Dermis microvascular lymphatic vessel endothelial cell (primary cell): ENCODE measurements around the gene MVB12B. TPM values are rescaled to one million over a fixed set of nuclear protein-coding genes. Genes with fewer than 3 reads are reported as not detected.

Experiments
- DNase-seq, 2 donors: peaks; one replicate each; pipeline versions ENCODE4 v3.0.0 to v3.0.0-alpha.2; 2010; ENCODE audit warnings: low read depth in 2 of 2
- total RNA-seq: library from RNA; depleted of rRNA; stranded (reverse); fragments of >200 nt; gene quantifications from 2 replicates; pipeline ENCODE4 v1.2.1, GENCODE V29; 2014

MVB12B gene
- total RNA-seq, 1 donor from 2014 or later: 8.6 TPM

GRCh38 chr9:126329476-126330275 is 3.0 kb downstream of the MVB12B start:
- DNase-seq: no peak

DNA sequence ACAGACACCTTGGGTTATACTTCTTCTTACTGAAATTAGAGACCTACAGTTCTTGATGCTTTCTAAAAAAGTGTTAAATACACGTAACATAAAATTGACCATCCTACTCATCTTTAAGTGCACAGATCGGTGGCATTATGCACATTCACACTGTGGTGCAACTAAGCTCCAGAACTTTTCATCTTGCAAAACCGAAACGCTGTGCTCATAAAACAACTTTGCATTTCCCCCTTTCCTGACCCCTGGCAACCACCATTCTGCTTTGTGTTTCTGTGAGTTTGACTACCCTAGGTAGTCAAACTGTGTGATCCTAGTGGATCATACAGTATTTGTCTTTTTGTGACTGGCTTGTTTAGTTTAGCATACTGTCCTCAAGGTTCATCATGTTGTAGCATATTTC is 3.9 kb downstream of the MVB12B start:
- no peak for DNase-seq

DNA sequence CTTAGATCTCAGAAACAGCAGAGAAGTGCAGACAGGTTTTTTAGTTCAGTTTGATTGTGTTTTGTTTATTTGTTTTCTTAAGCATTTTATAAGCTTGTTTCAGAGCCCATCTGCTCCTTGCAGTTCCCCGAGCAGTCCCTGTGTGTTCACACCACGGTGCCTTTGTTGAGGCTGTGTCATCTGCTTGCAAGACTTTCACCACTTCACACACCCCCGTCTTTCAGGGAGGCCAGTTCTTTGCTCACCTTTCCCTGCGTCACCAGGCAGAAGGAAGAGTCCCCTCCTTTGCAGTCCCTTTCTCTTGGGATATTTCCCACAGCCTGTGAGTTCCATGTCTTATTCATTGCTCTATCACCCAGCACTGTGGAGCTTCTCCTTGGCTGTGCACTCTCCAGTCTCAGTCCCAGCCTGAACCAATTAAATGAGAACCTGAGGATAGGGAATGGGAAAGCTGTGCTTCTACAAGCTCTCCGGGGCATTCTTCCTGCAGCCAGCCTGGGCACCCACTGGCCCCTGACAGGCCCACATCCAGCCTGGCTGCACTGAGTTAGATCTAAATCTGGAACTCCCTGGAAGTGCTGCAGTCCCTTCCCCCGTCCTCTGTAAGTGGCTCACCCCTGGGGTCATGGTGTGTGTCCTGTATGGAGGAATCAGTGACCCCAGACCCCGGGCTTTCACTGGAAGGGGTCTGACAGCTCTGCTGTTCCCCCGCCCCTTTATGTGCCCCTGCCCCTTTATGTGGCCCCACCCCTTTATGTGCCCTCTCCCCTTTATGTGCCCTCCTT is 5.5 kb downstream of the MVB12B start:
- DNase-seq: no peak

- peak; percentile 91 for DNase-seq
These were observed 8.3 kb downstream of the MVB12B start for GRCh38 chr9:126334721-126335621.

DNA sequence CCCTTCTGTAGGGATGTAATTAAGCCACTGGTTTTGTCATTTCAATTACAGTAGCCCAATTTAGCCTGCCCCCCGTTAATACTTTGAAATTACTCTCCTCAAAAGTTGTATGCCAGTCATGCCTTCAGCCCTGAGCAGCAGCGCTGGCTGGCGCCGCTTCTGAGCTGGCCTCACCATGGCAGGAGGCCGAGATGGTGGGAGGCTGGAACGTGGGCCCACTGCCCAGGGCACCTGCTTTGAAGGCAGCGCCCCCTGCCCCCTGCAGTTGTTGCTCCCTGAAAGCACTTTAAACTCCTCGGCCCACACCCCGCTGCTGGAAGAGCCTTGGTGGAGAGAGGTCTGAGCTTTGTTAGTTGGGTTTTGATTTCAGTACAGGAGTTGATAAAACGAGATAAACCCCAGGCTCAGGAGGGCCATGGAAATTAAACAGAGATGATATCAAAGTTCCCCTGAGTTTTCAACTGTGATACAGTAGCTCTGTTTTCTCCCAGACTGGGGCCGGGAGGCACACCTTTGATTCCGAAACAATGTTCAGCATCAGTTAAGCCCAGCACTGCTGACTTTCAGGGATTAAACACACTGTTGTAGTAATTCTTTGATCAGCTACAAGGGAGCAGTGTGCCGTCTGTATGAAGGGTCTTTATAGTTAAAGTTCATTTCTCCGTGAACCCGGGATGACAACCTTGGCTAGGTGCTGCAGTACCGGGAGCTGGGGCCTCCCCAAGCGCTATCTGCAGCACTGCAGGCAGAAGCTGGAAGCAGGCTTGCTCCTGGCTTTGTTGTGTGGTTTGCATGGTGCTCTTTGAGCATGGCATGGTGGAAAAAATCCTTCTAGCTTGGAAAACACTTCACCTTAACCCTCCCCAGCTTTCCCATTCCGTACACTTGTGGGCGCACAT is 9.5 kb downstream of the MVB12B start:
- peak in 1 of 2 donors; percentile 50 for DNase-seq

GRCh38 chr9:126336736-126337325 is 10.2 kb downstream of the MVB12B start:
- no peak for DNase-seq

- DNase-seq: no peak
These were observed 11.2 kb downstream of the MVB12B start for GRCh38 chr9:126337729-126338372.

GRCh38 chr9:126338945-126339344 is 12.3 kb downstream of the MVB12B start:
- peak in 1 of 2 donors; percentile 26 for DNase-seq

DNA sequence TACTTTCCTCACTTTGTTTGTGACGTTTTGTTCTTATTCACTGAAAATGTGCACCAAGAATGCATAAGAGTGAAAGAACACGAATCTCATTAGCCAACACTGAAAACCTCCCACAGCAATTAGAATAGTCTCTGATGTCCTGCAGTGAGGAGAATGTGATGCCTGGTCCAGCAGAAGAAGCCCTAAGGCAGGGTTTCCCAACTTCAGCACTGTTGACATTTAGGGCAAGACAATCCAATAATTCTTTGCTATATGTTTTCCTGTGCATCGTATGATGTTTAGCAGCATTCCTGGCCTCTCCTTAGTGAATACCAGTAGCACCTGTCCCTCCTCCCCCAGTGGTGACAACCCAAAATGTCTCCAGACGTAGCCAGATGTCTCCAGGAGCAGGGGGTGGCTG is 14.8 kb downstream of the MVB12B start:
- DNase-seq: no peak

DNA sequence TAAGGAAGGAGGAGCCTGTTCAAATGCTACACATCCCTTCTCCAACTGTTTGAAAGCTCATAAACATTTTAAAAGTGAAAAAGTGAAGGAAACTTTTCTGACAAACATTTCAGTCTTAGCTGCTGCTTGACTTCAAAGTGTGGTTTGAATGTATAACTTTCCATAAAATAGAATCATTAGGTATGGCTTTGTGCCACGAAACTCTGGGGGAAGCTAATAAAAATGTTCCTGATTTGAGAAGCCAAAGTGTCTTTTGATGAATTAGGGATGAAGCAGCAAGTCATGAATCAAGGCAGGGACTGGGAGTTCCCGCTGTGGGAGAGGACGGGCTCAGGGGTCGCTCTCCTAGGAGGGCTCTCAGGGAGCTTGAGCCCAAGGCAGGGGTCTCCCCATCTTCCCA is 15.3 kb downstream of the MVB12B start:
- DNase-seq: no peak

DNA sequence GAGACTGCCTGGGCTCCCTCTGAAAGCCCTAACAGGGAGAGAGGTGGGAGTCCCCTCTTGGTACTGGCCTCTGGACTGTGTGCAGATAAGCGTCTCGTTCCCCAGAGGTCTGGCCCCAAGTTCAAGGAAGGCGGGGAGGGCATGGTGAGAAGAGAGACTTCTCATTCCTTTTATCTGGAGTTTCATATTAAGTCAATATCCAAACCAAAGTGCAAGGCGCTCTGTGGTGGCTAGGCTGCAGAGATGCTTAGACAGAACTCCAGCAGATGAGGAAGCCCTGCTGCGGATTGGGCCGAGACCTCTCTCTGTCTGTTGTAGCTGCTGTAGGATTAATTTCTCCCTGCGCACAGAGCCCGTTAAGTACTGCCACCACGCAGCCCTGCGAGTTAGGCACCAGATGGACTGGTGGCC is 16.0 kb downstream of the MVB12B start:
- DNase-seq: no peak

DNA sequence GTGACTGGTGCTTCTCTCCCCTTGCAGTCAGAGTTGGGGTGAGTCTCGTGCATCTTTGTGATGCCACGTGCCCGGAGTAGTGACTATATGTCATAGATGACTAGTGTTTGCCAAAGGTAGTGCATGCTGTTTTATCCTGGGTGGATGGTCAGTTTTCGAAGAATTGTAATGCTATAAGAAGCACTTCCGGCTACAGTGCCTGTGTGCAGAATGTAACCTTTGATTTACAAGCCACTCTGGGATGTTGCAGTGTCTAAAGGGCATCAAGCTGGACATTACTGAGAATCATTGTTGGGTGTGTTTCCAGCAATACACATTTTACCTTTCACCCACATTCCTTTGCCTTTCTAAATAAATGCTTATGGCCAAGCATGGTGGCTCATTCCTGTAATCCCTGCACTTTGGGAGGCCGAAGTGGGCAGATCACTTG is 16.7 kb downstream of the MVB12B start:
- no peak for DNase-seq

DNA sequence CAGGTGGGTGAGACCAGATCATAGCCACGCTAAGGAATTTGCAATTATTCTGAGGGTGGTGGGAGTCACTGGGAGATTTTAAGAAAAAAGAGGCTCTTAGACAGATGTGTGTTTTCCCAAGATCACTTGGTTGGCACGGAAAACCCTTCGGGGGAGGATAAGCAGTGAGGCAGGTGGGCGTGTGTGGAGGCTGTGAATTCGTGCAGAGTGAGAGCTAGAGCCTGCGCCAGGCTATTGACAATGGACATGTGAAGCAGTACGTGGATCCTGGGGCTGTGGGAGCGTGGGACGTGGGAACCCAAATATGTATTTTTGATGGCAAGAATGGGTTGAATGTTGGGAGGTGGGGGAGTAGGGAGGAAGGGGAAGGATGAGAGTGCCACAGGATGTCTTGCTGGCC is 19.4 kb downstream of the MVB12B start:
- no peak for DNase-seq

DNA sequence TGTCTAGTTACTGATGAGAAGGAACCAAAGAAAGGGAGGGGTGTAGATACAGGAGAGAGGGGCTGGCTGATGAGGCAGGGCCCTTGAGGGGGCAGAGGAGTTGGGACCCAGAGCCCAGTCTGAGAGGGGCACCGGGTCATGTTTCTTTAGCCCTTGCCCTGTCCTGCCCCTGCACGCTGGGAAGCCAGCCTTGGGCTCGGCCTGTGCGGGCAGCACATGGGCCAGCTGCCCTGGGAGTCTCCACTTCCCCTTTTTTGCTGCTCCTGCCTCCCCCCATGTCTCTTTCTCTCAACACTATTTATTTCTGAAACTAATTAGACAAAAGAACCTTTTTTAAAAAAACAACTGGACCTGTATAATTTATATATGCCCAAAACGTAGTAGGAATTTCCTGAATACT is 20.5 kb downstream of the MVB12B start:
- DNase-seq: no peak

DNA sequence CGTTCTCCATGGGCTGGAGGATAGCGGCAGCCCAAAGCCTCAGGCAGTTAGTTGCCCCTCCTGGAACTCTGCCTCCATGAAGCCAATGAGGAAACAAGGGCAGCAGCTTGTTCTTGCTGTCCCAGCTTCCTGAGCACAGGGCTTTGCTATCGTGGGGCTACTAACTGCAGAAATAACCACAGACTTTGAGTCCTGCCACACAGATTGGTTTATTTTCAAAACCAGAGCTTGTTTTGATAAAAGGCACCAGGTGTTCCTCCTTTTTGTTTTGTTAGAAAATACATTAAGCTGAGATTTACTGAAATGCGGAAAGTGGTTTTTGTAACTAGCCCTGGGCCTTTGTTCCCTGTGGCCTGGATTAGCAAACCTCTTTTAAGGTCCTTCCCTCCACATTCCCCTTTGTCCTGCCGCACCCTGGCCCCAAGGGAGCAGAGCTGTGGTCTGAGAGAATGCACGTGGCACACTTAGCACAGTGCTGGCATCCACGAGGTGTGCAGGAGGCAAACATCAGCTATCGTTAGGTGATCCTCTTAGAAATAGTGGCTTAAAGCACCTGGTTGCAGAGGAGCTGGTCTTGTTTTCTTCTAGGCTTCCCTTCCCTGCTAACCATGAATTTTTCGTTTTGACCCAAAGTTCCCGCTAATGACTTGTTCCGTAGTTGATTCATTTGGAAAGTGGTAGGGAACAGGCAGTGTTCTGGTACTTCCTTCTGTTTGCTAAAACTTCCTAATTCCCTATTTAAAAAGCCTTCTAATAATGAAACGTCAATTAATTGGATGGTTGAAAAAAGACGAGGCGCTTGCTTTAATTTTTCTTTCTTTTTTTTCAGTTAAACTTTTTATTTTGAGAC is 21.5 kb downstream of the MVB12B start:
- DNase-seq: peak in 1 of 2 donors; percentile 37

- DNase-seq: no peak
These were observed 22.4 kb downstream of the MVB12B start for GRCh38 chr9:126348911-126349550.

DNA sequence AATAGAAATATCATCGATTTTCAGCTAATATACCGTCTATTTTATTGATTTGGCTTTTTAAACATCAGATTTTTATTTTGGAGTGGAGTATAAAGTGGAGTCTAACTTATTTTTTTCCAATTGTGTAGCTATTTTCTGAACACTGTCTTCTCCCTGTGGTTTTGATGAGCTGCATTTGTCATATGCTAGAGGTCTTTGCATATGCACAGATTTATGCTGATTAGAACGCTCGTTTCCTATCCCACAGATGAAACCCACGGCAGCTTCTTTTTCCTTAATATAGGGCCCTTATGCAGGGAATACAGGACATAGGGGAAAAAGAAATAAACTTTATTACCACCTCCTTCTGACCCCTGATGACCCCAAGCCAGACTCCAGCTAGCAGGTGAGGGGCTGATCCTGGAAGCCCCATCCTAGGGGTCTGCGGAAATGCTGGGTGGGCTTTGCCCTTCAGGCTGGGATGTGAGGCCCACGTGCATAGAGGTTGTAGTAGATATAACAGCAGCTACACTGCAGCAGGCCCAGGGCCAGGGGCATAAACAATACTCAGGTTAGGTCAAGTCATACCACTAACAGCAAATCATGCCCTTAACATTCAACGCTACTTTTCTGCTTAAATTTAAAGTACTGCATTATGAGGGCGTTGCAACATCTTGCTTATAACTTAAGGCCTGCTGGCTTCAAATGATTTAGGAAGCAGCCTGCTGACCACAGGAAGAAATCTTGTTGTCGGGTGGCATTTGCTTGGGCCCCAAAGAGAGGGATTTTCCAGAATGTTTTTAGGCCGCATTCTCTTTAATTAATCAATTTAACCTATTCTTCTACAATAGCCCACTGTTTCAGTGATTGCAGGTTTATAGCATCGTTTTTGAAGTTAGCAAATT is 28.5 kb downstream of the MVB12B start:
- no peak for DNase-seq
